PC-3 (cell line): Measurements from ENCODE around the gene KCNIP4.

Experiments
- CTCF ChIP-seq: fragments of 300-600 bp; sonication (generic); conservative IDR thresholded peaks from 2 replicates; pipeline ENCODE4 v1.5.1; 2017; ENCODE audit warnings: antibody characterized with exemption, low read depth, mild to moderate bottlenecking, low read length
- EZH2phosphoT487 ChIP-seq: fragments of 300-600 bp; sonication (generic); IDR thresholded peaks from 2 replicates; pipeline ENCODE4 v1.6.1; 2018; ENCODE audit warnings: mild to moderate bottlenecking, antibody characterized with exemption, low read length, borderline replicate concordance

GRCh38 chr4:21522296-21522695 lies 426.3 kb downstream of the KCNIP4 start:
- no peak for TF ChIP-seq CTCF
- no peak for TF ChIP-seq EZH2phosphoT487
